ENCODE measurements around the gene ARL15. TPM values are rescaled to one million over a fixed set of nuclear protein-coding genes. Genes with fewer than 3 reads are reported as not detected.

The ARL15 gene
- total and polyA plus RNA-seq, 2 donors (not counting 3 experiments of a cell fraction or from before 2014, with no cell fraction given), result 11.9 to 24.4 TPM

- TF ChIP-seq POLR2A (IDR thresholded peaks at IDR 0.05; ENCODE audit: low read depth, low read length) (no peak), CTCF (IDR thresholded peaks at IDR 0.05; ENCODE audit: extremely low read depth in 1 of 2, insufficient read depth in 1 of 2, low read depth in 1 of 2, low read length in 2 of 2) (peak; percentile 78 to 88)
- POLR2A ChIA-PET, result no interaction called here
- no peaks in the 10 kb centered on the region for H3K79me2 ChIP-seq (ENCODE audit: control insufficient read depth, insufficient read depth, low read length)
- no peak overlapping the region for H2AFZ ChIP-seq (ENCODE audit: low read depth, low read length)
- intact Hi-C loops (cut with micrococcal nuclease) (loop anchor here (1.0 to 2.0 kb wide), 4 partner anchors 750 to 1058 kb away; no protein-coding TSS in a partner anchor), dilution Hi-C loops (cut with MboI; ENCODE audit: extremely low pct_ligation_motif_present, low sequenced_read_pairs) (no loop called here)
- no peak overlapping the region for H3K9ac ChIP-seq (replicated peaks; ENCODE audit: extremely low read depth, insufficient read depth, low read length)
- no peak overlapping the region for H3K4me2 ChIP-seq (ENCODE audit: insufficient read depth, low read length)
- H3K4me3 ChIP-seq (replicated peaks in 1 of 3; ENCODE audit: insufficient read depth in 1 of 3, low read depth in 1 of 3, low read length in 3 of 3), result no peak overlapping the region
- H4K20me1 ChIP-seq (replicated peaks; ENCODE audit: control insufficient read depth, extremely low read depth, insufficient read depth, low read length), result peaks cover under 1% of the 10 kb centered on the region
- no peaks in the 10 kb centered on the region for H3K9me3 ChIP-seq (replicated peaks; ENCODE audit: control insufficient read depth, insufficient read depth, low read length)
- DNase-seq (ENCODE audit: low read depth, low spot score) (peak; percentile 62), FAIRE-seq (peak; percentile 89)
- H3K9me1 ChIP-seq (replicated peaks; ENCODE audit: control insufficient read depth, extremely low read depth, insufficient read depth, low read length), result no peaks in the 10 kb centered on the region
- H3K36me3 ChIP-seq (ENCODE audit: control insufficient read depth in 2 of 2, extremely low read depth in 1 of 2, insufficient read depth in 2 of 2, low read length in 2 of 2), result no peaks in the 10 kb centered on the region
- H3K27ac ChIP-seq (ENCODE audit: insufficient read depth, low read depth, low read length), result no peak overlapping the region
- H3K4me1 ChIP-seq (ENCODE audit: control insufficient read depth, extremely low read depth, insufficient read depth, low read length), result no peaks in the 10 kb centered on the region
- CTCF ChIA-PET, result interaction anchor here (0.6 to 3.5 kb wide), 30 partner anchors 9 to 1114 kb away, joined by 3 to 42 read pairs (median 3); no protein-coding TSS in a partner anchor
- H3K27me3 ChIP-seq (ENCODE audit: control insufficient read depth in 2 of 2, insufficient read depth in 2 of 2, low read length in 2 of 2), result peaks cover 0 to 3% of the 10 kb centered on the region in 2 experiments
- no TSS peak for BruUV-seq (replicated peaks)
Observed at GRCh38 chr5:54229041-54229780, 81.2 kb downstream of the ARL15 start.

DNA sequence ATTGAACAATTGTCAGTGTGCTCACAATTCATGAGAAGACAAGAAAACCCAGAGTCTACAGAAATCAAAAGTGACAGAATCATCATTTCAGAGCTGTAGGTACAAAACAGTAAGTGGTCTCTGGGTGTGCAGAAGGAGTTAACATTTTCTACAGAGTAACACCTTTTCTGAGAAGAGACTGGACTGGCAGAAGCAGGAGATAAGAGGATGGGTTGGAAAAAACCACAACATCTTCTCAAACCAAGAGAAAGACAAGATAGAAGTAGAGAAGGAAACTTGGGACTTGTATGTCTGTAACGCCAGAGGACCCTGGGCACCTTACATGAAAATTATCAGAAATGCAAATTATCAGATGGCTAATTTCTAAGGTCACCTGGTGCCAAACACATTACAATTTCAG, 82.6 kb downstream of the ARL15 start:
- peaks cover 0 to 3% of the 10 kb centered on the region in 2 experiments for H3K27me3 ChIP-seq (ENCODE audit: control insufficient read depth in 2 of 2, insufficient read depth in 2 of 2, low read length in 2 of 2)
- ChIA-PET CTCF (interaction anchor here (0.8 to 3.5 kb wide), 9 partner anchors 8 to 1105 kb away, joined by 3 to 42 read pairs (median 4); no protein-coding TSS in a partner anchor), POLR2A (no interaction called here)
- no peaks in the 10 kb centered on the region for H3K4me1 ChIP-seq (ENCODE audit: control insufficient read depth, extremely low read depth, insufficient read depth, low read length)
- H3K27ac ChIP-seq (ENCODE audit: insufficient read depth, low read depth, low read length), result no peak overlapping the region
- BruUV-seq (replicated peaks), result no TSS peak
- H3K4me2 ChIP-seq (ENCODE audit: insufficient read depth, low read length), result no peak overlapping the region
- no peaks in the 10 kb centered on the region for H3K9me3 ChIP-seq (replicated peaks; ENCODE audit: control insufficient read depth, insufficient read depth, low read length)
- no peaks in the 10 kb centered on the region for H4K20me1 ChIP-seq (replicated peaks; ENCODE audit: control insufficient read depth, extremely low read depth, insufficient read depth, low read length)
- FAIRE-seq (no peak), DNase-seq (ENCODE audit: low read depth, low spot score) (no peak)
- no peak overlapping the region for H3K4me3 ChIP-seq (replicated peaks in 1 of 3; ENCODE audit: insufficient read depth in 1 of 3, low read depth in 1 of 3, low read length in 3 of 3)
- H3K36me3 ChIP-seq (ENCODE audit: control insufficient read depth in 2 of 2, extremely low read depth in 1 of 2, insufficient read depth in 2 of 2, low read length in 2 of 2), result no peaks in the 10 kb centered on the region
- H3K9ac ChIP-seq (replicated peaks; ENCODE audit: extremely low read depth, insufficient read depth, low read length), result no peak overlapping the region
- intact Hi-C loops (cut with micrococcal nuclease), result loop anchor here (2.0 kb wide), 1 partner anchor 1057 kb away; no protein-coding TSS in a partner anchor
- H2AFZ ChIP-seq (ENCODE audit: low read depth, low read length), result no peak overlapping the region
- no peaks in the 10 kb centered on the region for H3K79me2 ChIP-seq (ENCODE audit: control insufficient read depth, insufficient read depth, low read length)
- no peaks in the 10 kb centered on the region for H3K9me1 ChIP-seq (replicated peaks; ENCODE audit: control insufficient read depth, extremely low read depth, insufficient read depth, low read length)
- no peak for TF ChIP-seq MYC (IDR thresholded peaks at IDR 0.05; ENCODE audit: low read depth, low read length)
- TF ChIP-seq MAX (IDR thresholded peaks at IDR 0.05; ENCODE audit: insufficient read depth, insufficient read length), result no peak
- TF ChIP-seq FOS (IDR thresholded peaks at IDR 0.05; ENCODE audit: borderline replicate concordance, insufficient read depth, low read length), result no peak
- no peak for TF ChIP-seq POLR2A (IDR thresholded peaks at IDR 0.05; ENCODE audit: low read depth, low read length)
- TF ChIP-seq GATA2 (IDR thresholded peaks at IDR 0.05; ENCODE audit: insufficient read depth, insufficient read length, low read depth, low read length), result no peak
- TF ChIP-seq CTCF (IDR thresholded peaks at IDR 0.05; ENCODE audit: extremely low read depth in 1 of 2, insufficient read depth in 1 of 2, low read depth in 1 of 2, low read length in 2 of 2), result no peak
- no peak for TF ChIP-seq JUN (IDR thresholded peaks at IDR 0.05; ENCODE audit: borderline replicate concordance, insufficient read depth, insufficient read length, low read depth)
- no peak for TF ChIP-seq EZH2 (IDR thresholded peaks at IDR 0.05; ENCODE audit: borderline replicate concordance, low read depth, low read length, severe bottlenecking)
- TF ChIP-seq POLR2AphosphoS5 (IDR thresholded peaks at IDR 0.05; ENCODE audit: insufficient read depth, low read depth, low read length), result no peak
- dilution Hi-C loops (cut with MboI; ENCODE audit: extremely low pct_ligation_motif_present, low sequenced_read_pairs), result no loop called here

All from endothelial cell of umbilical vein (primary cell).